Measurements from ENCODE around the gene IPP.

DNA sequence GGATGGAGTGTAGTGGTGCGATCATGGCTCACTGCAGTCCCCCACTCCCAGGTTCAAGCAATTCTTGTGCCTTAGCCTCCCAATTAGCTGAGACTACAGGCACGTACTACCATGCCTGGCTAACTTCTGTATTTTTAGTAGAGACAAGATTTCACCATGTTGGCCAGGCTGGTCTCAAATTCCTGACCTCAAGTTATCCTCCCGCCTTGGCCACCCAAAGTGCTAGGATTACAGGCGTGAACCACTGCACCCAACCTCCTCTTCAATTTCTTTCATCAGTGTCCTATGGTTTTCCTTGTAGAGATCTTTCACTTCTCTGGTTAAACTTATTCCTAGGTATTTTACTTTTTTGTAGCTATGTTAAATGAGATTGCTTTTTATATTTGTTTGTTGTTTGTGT, 42.3 kb upstream of the IPP start:
- TF ChIP-seq ZNF623 (tag by site-specific recombination; IDR thresholded peaks at IDR 0.05) = no peak
- TF ChIP-seq, protein P1, sequence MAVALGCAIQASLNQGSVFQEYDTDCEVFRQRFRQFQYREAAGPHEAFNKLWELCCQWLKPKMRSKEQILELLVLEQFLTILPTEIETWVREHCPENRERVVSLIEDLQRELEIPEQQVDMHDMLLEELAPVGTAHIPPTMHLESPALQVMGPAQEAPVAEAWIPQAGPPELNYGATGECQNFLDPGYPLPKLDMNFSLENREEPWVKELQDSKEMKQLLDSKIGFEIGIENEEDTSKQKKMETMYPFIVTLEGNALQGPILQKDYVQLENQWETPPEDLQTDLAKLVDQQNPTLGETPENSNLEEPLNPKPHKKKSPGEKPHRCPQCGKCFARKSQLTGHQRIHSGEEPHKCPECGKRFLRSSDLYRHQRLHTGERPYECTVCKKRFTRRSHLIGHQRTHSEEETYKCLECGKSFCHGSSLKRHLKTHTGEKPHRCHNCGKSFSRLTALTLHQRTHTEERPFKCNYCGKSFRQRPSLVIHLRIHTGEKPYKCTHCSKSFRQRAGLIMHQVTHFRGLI (tag by site-specific recombination; IDR thresholded peaks at IDR 0.05) = no peak
- TF ChIP-seq, protein P2, sequence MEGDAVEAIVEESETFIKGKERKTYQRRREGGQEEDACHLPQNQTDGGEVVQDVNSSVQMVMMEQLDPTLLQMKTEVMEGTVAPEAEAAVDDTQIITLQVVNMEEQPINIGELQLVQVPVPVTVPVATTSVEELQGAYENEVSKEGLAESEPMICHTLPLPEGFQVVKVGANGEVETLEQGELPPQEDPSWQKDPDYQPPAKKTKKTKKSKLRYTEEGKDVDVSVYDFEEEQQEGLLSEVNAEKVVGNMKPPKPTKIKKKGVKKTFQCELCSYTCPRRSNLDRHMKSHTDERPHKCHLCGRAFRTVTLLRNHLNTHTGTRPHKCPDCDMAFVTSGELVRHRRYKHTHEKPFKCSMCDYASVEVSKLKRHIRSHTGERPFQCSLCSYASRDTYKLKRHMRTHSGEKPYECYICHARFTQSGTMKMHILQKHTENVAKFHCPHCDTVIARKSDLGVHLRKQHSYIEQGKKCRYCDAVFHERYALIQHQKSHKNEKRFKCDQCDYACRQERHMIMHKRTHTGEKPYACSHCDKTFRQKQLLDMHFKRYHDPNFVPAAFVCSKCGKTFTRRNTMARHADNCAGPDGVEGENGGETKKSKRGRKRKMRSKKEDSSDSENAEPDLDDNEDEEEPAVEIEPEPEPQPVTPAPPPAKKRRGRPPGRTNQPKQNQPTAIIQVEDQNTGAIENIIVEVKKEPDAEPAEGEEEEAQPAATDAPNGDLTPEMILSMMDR (tag by site-specific recombination; IDR thresholded peaks at IDR 0.05) = no peak
- TF ChIP-seq, protein P3, sequence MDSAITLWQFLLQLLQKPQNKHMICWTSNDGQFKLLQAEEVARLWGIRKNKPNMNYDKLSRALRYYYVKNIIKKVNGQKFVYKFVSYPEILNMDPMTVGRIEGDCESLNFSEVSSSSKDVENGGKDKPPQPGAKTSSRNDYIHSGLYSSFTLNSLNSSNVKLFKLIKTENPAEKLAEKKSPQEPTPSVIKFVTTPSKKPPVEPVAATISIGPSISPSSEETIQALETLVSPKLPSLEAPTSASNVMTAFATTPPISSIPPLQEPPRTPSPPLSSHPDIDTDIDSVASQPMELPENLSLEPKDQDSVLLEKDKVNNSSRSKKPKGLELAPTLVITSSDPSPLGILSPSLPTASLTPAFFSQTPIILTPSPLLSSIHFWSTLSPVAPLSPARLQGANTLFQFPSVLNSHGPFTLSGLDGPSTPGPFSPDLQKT (IDR thresholded peaks at IDR 0.05; ENCODE audit: borderline replicate concordance, low read depth, low read length) = no peak
- TF ChIP-seq HOXD13 (CRISPR knock-in tag; IDR thresholded peaks at IDR 0.05; ENCODE audit: borderline replicate concordance) = no peak
- TF ChIP-seq ZFP3 (tag by site-specific recombination; IDR thresholded peaks at IDR 0.05; ENCODE audit: low read depth) = no peak
- TF ChIP-seq TCF7L2 (IDR thresholded peaks at IDR 0.05; ENCODE audit: borderline replicate concordance, low read depth, low read length) = no peak
- no peak for TF ChIP-seq ZNF324 (tag by site-specific recombination; IDR thresholded peaks at IDR 0.05)
- TF ChIP-seq, protein P4, sequence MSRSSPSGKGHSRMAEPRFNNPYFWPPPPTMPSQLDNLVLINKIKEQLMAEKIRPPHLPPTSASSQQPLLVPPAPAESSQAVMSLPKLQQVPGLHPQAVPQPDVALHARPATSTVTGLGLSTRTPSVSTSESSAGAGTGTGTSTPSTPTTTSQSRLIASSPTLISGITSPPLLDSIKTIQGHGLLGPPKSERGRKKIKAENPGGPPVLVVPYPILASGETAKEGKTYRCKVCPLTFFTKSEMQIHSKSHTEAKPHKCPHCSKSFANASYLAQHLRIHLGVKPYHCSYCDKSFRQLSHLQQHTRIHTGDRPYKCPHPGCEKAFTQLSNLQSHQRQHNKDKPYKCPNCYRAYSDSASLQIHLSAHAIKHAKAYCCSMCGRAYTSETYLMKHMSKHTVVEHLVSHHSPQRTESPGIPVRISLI (tag by site-specific recombination; IDR thresholded peaks at IDR 0.05) = no peak
- no peak for TF ChIP-seq ZNF548 (tag by site-specific recombination; IDR thresholded peaks at IDR 0.05)

All from HEK293 (cell line).